22Rv1 (cell line): ENCODE results near the gene IDH2.

ENCODE experiments used
- H3K27ac ChIP-seq: fragments of 450-650 bp; 2 replicates; pipeline ENCODE4 v1.5.1; 2017
- ZFX ChIP-seq: fragments of 450-650 bp; IDR thresholded peaks from 2 replicates; pipeline ENCODE4 v1.6.1; 2017; ENCODE audit warnings: antibody characterized with exemption, borderline replicate concordance
- TF ChIP-seq, protein P1 (sequence below): fragments of 450-650 bp; IDR thresholded peaks from 2 replicates; pipeline ENCODE4 v1.5.1; 2017; ENCODE audit warnings: mild to moderate bottlenecking

The IDH2 gene

DNA sequence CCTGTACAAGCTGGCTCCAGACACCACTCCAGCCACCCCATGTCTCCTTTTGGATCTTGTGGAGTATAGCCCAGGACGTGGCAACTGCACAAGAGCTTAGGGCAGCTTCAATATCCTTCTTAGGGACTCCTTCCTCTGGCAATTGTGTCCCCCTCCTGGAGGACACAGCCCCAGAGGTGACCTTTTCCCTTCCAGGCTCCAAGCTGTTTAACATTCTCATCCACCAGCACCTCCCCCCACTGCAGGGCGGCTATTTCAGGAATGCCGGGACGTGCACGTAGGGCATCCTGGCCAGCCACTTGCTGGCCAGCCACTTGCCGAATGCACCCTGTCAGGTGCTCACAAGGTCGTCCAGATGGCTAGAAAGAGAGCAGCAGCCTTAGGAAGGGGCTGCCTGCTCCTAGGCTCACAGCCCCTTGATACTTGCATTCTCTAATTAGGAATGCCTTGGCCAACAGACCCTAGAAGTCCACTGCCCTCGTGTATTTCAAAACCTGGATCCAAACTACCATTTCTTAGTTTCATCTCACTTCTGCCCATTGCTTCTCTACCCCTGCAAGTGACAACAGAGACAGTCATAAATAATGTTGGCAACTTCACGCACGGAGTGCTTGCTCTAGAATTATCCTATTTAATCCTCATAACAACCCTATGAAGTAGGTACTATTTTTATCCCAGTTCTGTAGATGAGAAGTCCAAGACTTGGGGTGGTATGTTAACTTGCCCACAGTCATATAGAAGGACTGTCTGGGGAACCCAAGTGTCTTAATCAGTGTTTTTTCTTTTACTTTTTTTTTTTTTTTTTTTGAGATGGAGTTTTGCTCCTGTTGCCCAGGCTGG lies 24.5 kb upstream of the IDH2 start:
- TF ChIP-seq, protein P1, sequence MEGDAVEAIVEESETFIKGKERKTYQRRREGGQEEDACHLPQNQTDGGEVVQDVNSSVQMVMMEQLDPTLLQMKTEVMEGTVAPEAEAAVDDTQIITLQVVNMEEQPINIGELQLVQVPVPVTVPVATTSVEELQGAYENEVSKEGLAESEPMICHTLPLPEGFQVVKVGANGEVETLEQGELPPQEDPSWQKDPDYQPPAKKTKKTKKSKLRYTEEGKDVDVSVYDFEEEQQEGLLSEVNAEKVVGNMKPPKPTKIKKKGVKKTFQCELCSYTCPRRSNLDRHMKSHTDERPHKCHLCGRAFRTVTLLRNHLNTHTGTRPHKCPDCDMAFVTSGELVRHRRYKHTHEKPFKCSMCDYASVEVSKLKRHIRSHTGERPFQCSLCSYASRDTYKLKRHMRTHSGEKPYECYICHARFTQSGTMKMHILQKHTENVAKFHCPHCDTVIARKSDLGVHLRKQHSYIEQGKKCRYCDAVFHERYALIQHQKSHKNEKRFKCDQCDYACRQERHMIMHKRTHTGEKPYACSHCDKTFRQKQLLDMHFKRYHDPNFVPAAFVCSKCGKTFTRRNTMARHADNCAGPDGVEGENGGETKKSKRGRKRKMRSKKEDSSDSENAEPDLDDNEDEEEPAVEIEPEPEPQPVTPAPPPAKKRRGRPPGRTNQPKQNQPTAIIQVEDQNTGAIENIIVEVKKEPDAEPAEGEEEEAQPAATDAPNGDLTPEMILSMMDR, result no peak
- TF ChIP-seq ZFX, result no peak
- no peak overlapping the region for H3K27ac ChIP-seq

DNA sequence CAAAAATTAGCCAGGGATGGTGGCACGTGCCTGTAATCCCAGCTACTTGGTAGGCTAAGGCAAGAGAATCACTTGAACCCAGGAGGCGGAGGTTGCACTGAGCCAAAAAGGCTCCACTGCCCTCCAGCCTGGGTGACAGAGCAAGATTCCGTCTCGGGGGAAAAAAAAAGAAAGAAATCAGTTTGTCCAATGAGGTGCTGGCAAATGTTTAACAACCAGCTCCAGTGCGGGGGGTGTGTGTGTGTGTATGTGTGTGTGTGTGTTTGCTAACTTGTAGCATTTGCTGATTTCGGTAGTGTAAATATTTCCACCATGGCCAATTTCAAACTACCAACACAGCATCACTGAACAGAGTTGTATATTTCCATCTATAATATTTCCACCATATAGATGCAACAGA lies 23.8 kb upstream of the IDH2 start:
- H3K27ac ChIP-seq, result no peak overlapping the region
- TF ChIP-seq, protein P1, result no peak
- no peak for TF ChIP-seq ZFX

DNA sequence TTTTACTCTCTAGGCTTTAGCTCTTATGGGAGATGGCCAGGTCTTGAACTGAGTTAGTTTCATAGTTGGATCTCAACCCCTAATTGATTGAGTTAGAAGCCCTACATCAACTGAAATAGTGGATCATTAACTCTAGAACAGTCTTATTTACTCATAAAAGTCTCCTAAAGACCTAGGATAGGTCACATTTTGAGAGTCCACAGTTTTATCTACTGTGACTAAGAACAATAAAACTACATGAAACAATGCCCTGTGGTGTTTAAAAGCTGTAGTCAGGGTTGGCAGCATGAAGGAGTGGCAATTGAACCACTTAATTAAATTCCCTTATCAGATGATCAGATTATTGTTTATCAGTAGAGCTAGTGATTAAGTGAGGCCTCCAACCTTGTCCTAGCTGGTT lies 22.2 kb upstream of the IDH2 start:
- peak overlapping the region; percentile 29; the same call in 1 of the 2 replicates for H3K27ac ChIP-seq
- TF ChIP-seq, protein P1, result no peak
- TF ChIP-seq ZFX, result no peak

DNA sequence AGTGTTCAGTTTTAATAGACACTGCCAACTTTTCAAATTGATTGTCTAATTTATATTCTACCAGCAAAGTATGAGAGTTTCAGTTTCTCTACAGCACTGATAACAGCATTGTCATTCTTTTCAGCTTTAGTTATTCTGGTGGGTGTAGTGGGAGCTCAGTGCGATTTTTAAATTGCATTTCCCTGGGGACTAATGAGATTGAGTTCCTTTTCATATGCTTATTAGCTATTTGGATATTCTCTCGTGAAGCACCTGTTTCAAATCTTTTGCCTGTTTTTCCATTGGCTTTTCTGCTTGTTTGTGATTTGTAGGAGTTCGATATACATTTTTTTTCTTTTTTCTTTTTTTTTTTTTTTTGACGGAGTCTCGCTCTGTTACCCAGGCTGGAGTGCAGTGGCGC lies 18.8 kb upstream of the IDH2 start:
- no peak for TF ChIP-seq ZFX
- TF ChIP-seq, protein P1, result no peak
- H3K27ac ChIP-seq, result no peak overlapping the region

DNA sequence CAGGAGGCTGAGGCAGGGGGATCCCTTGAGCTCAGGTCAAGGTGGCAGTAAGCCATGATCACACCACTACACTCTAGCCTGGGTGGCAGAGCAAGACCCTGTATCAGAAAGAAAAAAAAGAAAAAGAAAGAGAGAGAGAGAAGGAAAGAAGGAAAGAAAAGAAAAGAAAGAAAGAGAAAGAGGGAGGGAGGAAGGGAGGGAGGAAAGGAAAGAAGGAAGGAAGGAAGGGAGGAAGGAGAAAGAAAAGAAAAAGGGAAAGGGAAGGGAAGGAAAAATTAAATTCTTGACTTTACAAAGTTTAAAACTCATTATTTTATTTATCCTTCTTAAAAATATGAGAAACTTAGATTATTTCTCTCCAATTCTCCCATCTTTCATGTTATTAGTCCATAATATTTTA lies 17.1 kb upstream of the IDH2 start:
- TF ChIP-seq ZFX, result no peak
- TF ChIP-seq, protein P1, result no peak
- H3K27ac ChIP-seq, result no peak overlapping the region

DNA sequence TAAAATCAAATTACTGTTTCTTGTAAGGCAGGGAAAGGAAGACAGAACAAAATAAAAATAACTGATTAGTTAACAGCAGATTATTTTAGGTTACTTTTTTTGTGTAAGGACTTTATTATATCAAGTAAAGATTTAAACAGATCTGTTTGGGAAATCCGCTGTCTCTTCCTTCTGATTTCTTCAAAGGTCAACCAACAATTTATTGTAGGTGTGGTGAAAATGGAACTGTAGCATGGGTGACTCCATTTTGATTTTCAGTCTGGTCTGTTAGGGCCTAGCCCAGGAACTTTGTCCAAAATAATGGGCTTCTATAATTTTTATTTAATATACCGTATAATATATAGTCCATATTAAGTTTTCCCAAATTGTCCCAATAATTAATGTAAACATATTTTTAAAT lies 13.5 kb upstream of the IDH2 start:
- TF ChIP-seq, protein P1, result no peak
- TF ChIP-seq ZFX, result no peak
- H3K27ac ChIP-seq, result no peak overlapping the region

DNA sequence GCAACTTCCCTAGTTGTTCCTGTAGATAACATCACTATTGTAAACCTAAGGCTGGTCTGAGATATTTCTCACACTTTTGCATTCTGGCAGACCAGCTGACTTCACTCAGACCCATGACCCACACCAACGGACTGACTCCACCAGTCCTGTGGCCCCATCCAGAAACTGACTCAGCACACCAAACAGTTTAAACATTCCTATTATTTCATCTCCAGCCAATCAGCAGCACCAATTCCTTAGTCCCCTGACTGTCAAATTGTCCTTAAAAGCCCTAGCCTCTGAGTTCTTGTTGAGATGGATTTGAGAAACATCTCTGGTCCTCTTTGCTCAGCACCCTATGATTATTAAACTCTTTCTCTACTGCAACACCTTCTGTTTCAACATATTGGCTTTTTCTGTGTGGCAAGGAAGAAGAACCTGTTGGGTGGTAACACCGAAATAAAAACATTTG lies 12.2 kb upstream of the IDH2 start:
- H3K27ac ChIP-seq, result no peak overlapping the region
- TF ChIP-seq ZFX, result no peak
- TF ChIP-seq, protein P1, result no peak
